Measurements from ENCODE around the gene MRM2. TPM values are rescaled to one million over a fixed set of nuclear protein-coding genes. Genes with fewer than 3 reads are reported as not detected.

The MRM2 gene
- total RNA-seq: 10 to 100 TPM; 14.5 to 33.0 TPM
- polyA plus RNA-seq (ENCODE audit: insufficient read length in 2 of 2): 10 to 100 TPM; 26.4 to 29.0 TPM
- long read RNA-seq, donor 1, transcript MRM2-201 (3 exons, 1,601 nt): major isoform, 6 of 13 reads
- long read RNA-seq, donor 1, partial matches to known transcripts: 5 of 13 reads
- long read RNA-seq, donor 1, other reads (novel, unspliced or antisense): 0 of 13 reads
- long read RNA-seq, donor 2, partial matches to known transcripts: 0 of 1 reads
- long read RNA-seq, donor 2, other reads (novel, unspliced or antisense): 0 of 1 reads
- long read RNA-seq, donor 3, partial matches to known transcripts: 0 of 2 reads
- long read RNA-seq, donor 3, other reads (novel, unspliced or antisense): 0 of 2 reads
- long read RNA-seq, donor 4, partial matches to known transcripts: 7 of 11 reads
- long read RNA-seq, donor 4, other reads (novel, unspliced or antisense): 0 of 11 reads

- peak in 5 of 6 donors; percentile 52 to 92 (median 72) for DNase-seq (ENCODE audit: low read depth in 4 of 6, low spot score in 6 of 6)
- Histone ChIP-seq H3K36me3 (ENCODE audit: control insufficient read depth, insufficient read depth, low read length) (peaks cover 57% of the 10 kb centered on the region), H3K4me3 (ENCODE audit: low read depth, low read length) (peak within 1 kb of the TSS; percentile 91), H3K27ac (ENCODE audit: low read depth, low read length) (peak within 1 kb of the TSS; percentile 35), H3K27me3 (ENCODE audit: control insufficient read depth, insufficient read depth, low read length) (no peaks in the 10 kb centered on the region), H3K9me3 (ENCODE audit: control insufficient read depth, insufficient read depth, low read length) (no peaks in the 10 kb centered on the region), H3K4me1 (ENCODE audit: control insufficient read depth, insufficient read depth, low read length) (peaks cover 38% of the 10 kb centered on the region)
- whole genome bisulfite sequencing (ENCODE audit: insufficient coverage): under 1% methylated on average over 79 of the region's 81 CpGs
Measured at GRCh38 chr7:2241580-2242540, at the start of gene MRM2, which contains the start of gene NUDT1. Gene MRM2, minus strand, starts transcription at chr7:2242205. Its CDS starts 36 bp downstream, at chr7:2242169. Gene NUDT1, plus strand, starts transcription at chr7:2242226. Its CDS starts 2,349 bp downstream, at chr7:2244575.

- H3K27me3 ChIP-seq (ENCODE audit: control insufficient read depth, insufficient read depth, low read length): no peaks in the 10 kb centered on the region
- H3K4me3 ChIP-seq (ENCODE audit: low read depth, low read length): no peak overlapping the region
- DNase-seq (ENCODE audit: low read depth in 4 of 6, low spot score in 6 of 6): no peak
- no peak overlapping the region for H3K27ac ChIP-seq (ENCODE audit: low read depth, low read length)
- no peaks in the 10 kb centered on the region for H3K9me3 ChIP-seq (ENCODE audit: control insufficient read depth, insufficient read depth, low read length)
- H3K36me3 ChIP-seq (ENCODE audit: control insufficient read depth, insufficient read depth, low read length): peaks cover 3% of the 10 kb centered on the region
- WGBS (ENCODE audit: insufficient coverage): 91% methylated on average over 4 of the region's 6 CpGs
- H3K4me1 ChIP-seq (ENCODE audit: control insufficient read depth, insufficient read depth, low read length): no peaks in the 10 kb centered on the region
Measured at GRCh38 chr7:2290877-2291276, 48.9 kb upstream of the MRM2 start.

DNA sequence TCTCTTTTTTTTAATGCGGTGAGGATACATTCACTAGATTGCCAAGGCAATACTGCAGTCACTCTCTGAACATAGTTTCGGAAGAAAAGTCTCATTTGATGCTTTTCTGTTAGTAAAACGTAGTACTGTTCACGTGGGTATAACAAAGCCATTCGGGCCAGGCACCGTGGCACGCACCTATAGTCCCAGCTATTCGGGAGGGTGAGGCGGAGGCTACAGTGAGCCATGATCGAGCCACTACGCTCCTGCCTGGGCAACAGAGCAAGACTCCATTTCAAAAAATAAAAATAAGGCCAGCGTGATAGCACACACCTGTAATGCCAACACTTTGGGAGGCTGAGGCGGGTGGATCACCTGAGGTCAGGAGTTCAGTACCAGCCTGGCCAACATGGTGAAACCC, 47.6 kb upstream of the MRM2 start:
- H3K27me3 ChIP-seq (ENCODE audit: control insufficient read depth, insufficient read depth, low read length): no peaks in the 10 kb centered on the region
- no peaks in the 10 kb centered on the region for H3K4me1 ChIP-seq (ENCODE audit: control insufficient read depth, insufficient read depth, low read length)
- H3K4me3 ChIP-seq (ENCODE audit: low read depth, low read length): no peak overlapping the region
- DNase-seq (ENCODE audit: low read depth in 4 of 6, low spot score in 6 of 6): no peak
- 98% methylated on average over 11 of the region's 13 CpGs for WGBS (ENCODE audit: insufficient coverage)
- peaks cover 3% of the 10 kb centered on the region for H3K36me3 ChIP-seq (ENCODE audit: control insufficient read depth, insufficient read depth, low read length)
- H3K27ac ChIP-seq (ENCODE audit: low read depth, low read length): no peak overlapping the region
- H3K9me3 ChIP-seq (ENCODE audit: control insufficient read depth, insufficient read depth, low read length): no peaks in the 10 kb centered on the region

GRCh38 chr7:2289111-2289586, 47.1 kb upstream of the MRM2 start:
- no peaks in the 10 kb centered on the region for H3K27me3 ChIP-seq (ENCODE audit: control insufficient read depth, insufficient read depth, low read length)
- peak in 2 of 6 donors; percentile 74 to 95 for DNase-seq (ENCODE audit: low read depth in 4 of 6, low spot score in 6 of 6)
- H3K9me3 ChIP-seq (ENCODE audit: control insufficient read depth, insufficient read depth, low read length): no peaks in the 10 kb centered on the region
- peaks cover 3% of the 10 kb centered on the region for H3K36me3 ChIP-seq (ENCODE audit: control insufficient read depth, insufficient read depth, low read length)
- no peak overlapping the region for H3K4me3 ChIP-seq (ENCODE audit: low read depth, low read length)
- WGBS (ENCODE audit: insufficient coverage): 80% methylated on average over 18 of the region's 20 CpGs
- no peak overlapping the region for H3K27ac ChIP-seq (ENCODE audit: low read depth, low read length)
- no peaks in the 10 kb centered on the region for H3K4me1 ChIP-seq (ENCODE audit: control insufficient read depth, insufficient read depth, low read length)

GRCh38 chr7:2288503-2288902, 46.5 kb upstream of the MRM2 start:
- DNase-seq (ENCODE audit: low read depth in 4 of 6, low spot score in 6 of 6): no peak
- 94% methylated on average over 7 of the region's 8 CpGs for WGBS (ENCODE audit: insufficient coverage)
- Histone ChIP-seq H3K27me3 (ENCODE audit: control insufficient read depth, insufficient read depth, low read length) (no peaks in the 10 kb centered on the region), H3K36me3 (ENCODE audit: control insufficient read depth, insufficient read depth, low read length) (peaks cover 3% of the 10 kb centered on the region), H3K4me1 (ENCODE audit: control insufficient read depth, insufficient read depth, low read length) (no peaks in the 10 kb centered on the region), H3K27ac (ENCODE audit: low read depth, low read length) (no peak overlapping the region), H3K4me3 (ENCODE audit: low read depth, low read length) (no peak overlapping the region), H3K9me3 (ENCODE audit: control insufficient read depth, insufficient read depth, low read length) (no peaks in the 10 kb centered on the region)

DNA sequence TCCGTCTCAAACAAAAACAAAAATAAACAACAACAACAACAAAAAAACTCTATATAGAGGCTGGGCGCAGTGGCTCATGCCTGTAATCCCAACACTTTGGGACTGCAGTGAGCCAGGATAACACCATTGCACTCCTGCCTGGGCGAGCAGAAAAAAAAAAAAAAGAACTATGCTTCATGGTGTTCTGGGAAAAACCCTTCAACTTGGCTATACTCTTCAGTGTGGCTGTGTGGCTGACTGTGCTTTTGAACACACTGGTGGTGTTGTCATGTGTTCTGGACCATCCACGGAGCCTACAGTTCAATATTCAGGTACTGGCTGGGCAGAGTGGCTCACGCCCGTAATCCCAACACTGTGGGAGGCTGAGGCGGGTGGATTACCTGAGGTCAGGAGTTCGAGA, 45.7 kb upstream of the MRM2 start:
- no peak overlapping the region for H3K27ac ChIP-seq (ENCODE audit: low read depth, low read length)
- H3K36me3 ChIP-seq (ENCODE audit: control insufficient read depth, insufficient read depth, low read length): peaks cover 7% of the 10 kb centered on the region
- WGBS (ENCODE audit: insufficient coverage): 100% methylated on average over 2 of the region's 8 CpGs

DNA sequence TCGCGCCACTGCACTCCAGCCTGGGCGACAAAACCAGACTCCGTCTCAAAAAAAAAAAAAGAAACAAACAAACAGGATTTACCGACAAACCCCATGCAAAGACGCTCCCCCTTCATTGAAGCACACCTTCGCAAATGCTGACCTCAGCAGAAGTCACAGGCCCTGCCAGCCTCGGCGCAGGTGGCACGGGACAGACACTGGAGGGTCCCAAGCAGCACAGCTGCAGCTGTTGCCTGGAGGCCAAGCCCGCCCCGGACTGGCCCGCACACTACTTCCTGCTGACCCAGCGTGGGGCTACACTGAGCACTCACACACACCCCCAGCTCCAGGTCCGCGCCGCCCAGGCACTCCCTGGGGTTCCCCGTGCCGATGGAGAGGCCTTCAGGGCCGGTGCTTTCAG, 41.1 kb upstream of the MRM2 start:
- Histone ChIP-seq H3K27me3 (ENCODE audit: control insufficient read depth, insufficient read depth, low read length) (no peaks in the 10 kb centered on the region), H3K36me3 (ENCODE audit: control insufficient read depth, insufficient read depth, low read length) (peaks cover 6% of the 10 kb centered on the region), H3K4me1 (ENCODE audit: control insufficient read depth, insufficient read depth, low read length) (peaks cover 17% of the 10 kb centered on the region), H3K27ac (ENCODE audit: low read depth, low read length) (no peak overlapping the region), H3K4me3 (ENCODE audit: low read depth, low read length) (no peak overlapping the region), H3K9me3 (ENCODE audit: control insufficient read depth, insufficient read depth, low read length) (no peaks in the 10 kb centered on the region)
- DNase-seq (ENCODE audit: low read depth in 4 of 6, low spot score in 6 of 6): no peak
- WGBS (ENCODE audit: insufficient coverage): 90% methylated on average over 16 of the region's 20 CpGs

More for the DNA sequence above, 45.7 kb upstream of the MRM2 start:
- DNase-seq (ENCODE audit: low read depth in 4 of 6, low spot score in 6 of 6): no peak
- Histone ChIP-seq H3K4me3 (ENCODE audit: low read depth, low read length) (no peak overlapping the region), H3K4me1 (ENCODE audit: control insufficient read depth, insufficient read depth, low read length) (no peaks in the 10 kb centered on the region), H3K9me3 (ENCODE audit: control insufficient read depth, insufficient read depth, low read length) (no peaks in the 10 kb centered on the region), H3K27me3 (ENCODE audit: control insufficient read depth, insufficient read depth, low read length) (no peaks in the 10 kb centered on the region)

GRCh38 chr7:2282185-2282751, 40.3 kb upstream of the MRM2 start:
- H3K9me3 ChIP-seq (ENCODE audit: control insufficient read depth, insufficient read depth, low read length): no peaks in the 10 kb centered on the region
- H3K36me3 ChIP-seq (ENCODE audit: control insufficient read depth, insufficient read depth, low read length): peaks cover 14% of the 10 kb centered on the region
- 78% methylated on average over 12 of the region's 14 CpGs for WGBS (ENCODE audit: insufficient coverage)
- peak overlapping the region; percentile 57 for H3K27ac ChIP-seq (ENCODE audit: low read depth, low read length)
- H3K27me3 ChIP-seq (ENCODE audit: control insufficient read depth, insufficient read depth, low read length): no peaks in the 10 kb centered on the region
- no peak overlapping the region for H3K4me3 ChIP-seq (ENCODE audit: low read depth, low read length)
- DNase-seq (ENCODE audit: low read depth in 4 of 6, low spot score in 6 of 6): no peak
- peaks cover 17% of the 10 kb centered on the region for H3K4me1 ChIP-seq (ENCODE audit: control insufficient read depth, insufficient read depth, low read length)

DNA sequence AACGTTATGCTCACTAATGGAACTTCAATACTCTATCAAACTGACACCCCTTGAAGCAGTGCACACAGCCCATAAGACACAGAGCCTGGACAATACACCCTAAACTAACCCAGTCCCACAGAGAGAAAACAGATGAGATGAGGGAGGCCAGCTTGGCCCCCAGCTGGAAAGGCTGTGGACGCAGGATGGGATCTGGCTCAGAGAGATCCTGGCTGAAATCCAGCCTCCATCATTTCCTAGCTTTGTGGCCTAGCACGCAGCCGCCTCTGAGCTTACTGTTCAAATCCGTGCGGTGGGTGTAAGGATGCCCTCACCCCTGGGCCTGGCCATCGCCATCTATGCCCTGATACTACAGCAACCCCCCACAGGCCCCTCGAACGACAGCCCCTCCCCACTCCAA, 39.5 kb upstream of the MRM2 start:
- DNase-seq (ENCODE audit: low read depth in 4 of 6, low spot score in 6 of 6): peak in 4 of 6 donors; percentile 33 to 73 (median 51)
- 28% methylated on average over 9 of the region's 9 CpGs for WGBS (ENCODE audit: insufficient coverage)
- Histone ChIP-seq H3K9me3 (ENCODE audit: control insufficient read depth, insufficient read depth, low read length) (no peaks in the 10 kb centered on the region), H3K4me1 (ENCODE audit: control insufficient read depth, insufficient read depth, low read length) (peaks cover 17% of the 10 kb centered on the region), H3K27me3 (ENCODE audit: control insufficient read depth, insufficient read depth, low read length) (no peaks in the 10 kb centered on the region), H3K27ac (ENCODE audit: low read depth, low read length) (peak overlapping the region; percentile 57), H3K36me3 (ENCODE audit: control insufficient read depth, insufficient read depth, low read length) (peaks cover 20% of the 10 kb centered on the region), H3K4me3 (ENCODE audit: low read depth, low read length) (no peak overlapping the region)

Data from spinal cord (tissue), 10 donors.